GM19324 (cell line): ENCODE measurements around the gene ADH1C.
"Not testable (repeated sequence)": the region's sequence is repeated elsewhere in the genome, so short reads cannot be mapped to it uniquely, and the experiment has no call there.

Experiments used
- ATAC-seq: cut with Tn5 transposase; IDR thresholded peaks from one replicate; pipeline ENCODE4 v1.9.1; 2021; ENCODE audit warnings: mild to moderate bottlenecking, moderate library complexity; ENCODE audit not compliant: unreplicated experiment, low FRiP score

ADH1C gene

DNA sequence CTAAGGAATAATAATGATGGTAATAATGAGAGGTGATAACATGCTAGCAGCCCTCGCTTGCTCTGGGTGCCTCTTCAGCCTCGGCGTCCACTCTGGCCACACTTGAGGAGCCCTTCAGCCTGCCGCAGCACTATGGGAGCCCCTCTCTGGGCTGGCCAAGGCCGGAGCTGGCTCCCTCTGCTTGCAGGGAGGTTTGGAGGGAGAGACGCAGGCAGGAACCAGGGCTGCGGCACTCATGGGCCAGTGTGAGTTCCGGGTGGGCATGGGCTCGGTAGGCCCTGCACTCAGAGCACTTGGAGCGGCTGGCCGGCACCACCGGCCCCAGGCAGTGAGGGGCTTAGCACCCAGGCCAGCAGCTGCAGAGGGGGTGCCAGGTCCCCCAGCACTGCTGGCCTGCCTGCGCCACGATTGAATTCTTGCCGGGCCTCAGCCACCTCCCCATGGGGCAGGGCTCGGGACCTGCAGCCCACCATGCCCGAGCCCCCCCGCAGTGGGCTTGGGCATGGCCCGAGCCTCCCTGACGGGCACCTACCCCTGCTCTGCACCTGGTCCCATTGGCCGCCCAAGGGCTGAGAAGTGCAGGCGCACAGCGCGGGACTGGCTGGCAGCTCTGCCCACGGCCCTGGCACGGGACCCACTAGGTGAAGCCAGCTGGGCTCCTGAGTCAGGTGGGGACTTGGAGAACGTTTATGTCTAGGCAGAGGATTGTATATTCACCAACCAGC lies 7.1 kb upstream of the ADH1C start:
- no peak for ATAC-seq

DNA sequence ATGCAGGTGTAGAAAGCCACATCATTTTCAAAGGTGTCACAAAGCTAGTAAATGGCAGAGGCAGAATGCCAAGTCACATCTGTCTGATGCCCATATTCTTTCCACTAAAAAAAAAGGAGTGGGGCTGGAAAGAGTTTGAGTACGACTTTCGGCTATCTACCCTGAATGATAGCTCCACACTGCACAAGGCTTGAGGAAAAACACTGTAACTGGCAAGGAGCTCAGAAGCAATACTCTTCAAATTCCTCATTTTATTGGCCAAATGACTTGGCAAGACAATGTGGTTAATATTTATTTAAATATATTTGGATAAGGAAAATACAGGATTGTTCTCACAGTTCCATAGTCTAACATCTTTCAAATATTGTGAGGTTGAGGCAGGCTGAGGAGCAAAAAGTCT lies 5.4 kb upstream of the ADH1C start:
- ATAC-seq = no peak

DNA sequence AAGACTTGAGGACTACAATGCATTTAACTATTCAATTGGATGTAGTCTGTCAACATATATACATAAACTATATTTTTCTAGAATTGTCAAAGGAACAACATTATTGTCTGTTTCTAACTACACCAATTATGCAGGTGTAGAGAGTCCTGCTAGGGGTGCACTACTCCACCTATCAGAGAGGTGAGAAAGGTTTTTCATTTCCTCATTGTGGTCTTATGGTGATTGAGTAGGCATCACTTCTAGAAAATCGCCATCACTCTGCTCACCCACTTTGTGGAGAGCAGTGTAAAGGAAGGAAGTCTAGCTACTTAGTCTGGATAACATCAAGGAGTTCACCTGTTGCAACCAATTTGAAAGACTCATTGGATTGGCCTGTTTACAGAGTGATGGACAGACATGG lies 4.4 kb upstream of the ADH1C start:
- peak; percentile 87 for ATAC-seq

DNA sequence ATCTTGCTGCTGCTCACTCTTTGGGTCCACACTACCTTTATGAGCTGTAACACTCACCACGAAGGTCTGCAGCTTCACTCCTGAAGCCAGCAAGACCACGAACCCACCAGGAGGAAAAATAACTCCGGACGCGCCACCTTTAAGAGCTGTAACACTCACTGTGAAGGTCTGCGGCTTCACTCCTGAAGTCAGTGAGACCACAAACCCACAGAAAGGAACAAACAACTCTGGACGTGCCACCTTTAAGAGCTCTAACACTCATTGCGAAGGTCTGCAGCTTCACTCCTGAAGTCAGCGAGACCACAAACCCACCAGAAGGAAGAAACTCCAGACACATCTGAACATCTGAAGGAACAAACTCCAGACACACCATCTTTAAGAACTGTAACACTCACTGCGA lies 3.6 kb upstream of the ADH1C start:
- ATAC-seq = not testable (repeated sequence)

DNA sequence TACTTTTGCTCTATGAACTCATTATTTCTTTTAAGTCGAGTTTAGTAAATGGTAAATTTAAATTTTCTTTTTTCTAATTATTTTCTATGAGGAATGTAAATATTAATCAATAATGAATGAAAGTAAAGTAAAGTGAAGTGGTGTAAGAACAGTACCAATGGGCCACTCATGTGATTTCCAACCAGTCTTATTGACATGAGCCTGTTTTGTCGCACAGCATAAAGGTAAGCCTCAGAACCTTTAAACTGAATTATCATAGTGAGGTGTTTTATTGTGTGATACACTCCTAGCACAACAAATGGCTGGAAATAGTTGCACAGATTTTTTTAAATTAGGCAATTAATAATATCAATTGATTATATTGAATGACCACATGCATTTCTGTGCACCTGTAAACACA lies 1.1 kb downstream of the ADH1C start:
- ATAC-seq = no peak

DNA sequence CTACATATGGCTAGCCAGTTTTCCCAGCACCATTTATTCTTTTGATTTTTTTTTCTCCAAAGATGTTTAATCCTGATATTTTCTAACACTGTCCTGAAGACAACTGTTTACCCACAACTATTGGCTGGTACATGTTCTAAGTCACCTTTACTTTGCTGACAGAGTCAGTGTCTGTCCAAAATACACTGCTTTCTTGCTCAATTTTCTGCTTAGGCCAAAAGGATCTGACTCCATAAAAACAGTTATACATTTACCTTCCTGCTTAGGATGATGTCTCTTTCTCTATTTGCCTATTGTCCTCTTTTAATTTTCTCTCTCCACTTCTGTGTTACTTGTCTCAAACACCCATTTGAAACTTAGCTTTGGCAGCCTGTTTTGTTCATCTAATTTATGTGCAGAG lies 3.2 kb downstream of the ADH1C start:
- no peak for ATAC-seq

DNA sequence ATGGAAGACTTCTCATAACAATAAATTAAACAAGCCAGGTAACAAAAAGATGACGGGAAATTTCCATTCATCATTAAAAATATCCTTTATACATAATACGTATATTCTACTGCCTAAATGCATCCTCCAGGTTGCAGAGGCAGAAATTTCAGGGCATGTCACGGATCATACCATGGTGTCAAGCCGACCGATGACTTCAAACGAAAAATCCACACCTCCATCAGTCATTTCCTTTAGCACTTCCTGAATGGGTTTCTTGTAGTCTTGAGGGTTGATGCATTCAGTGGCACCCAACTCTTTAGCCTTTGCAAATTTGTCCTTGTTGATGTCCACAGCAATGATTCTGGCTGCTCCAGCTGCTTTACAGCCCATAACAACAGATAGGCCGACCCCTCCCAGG lies 9.9 kb downstream of the ADH1C start:
- not testable (repeated sequence) for ATAC-seq

DNA sequence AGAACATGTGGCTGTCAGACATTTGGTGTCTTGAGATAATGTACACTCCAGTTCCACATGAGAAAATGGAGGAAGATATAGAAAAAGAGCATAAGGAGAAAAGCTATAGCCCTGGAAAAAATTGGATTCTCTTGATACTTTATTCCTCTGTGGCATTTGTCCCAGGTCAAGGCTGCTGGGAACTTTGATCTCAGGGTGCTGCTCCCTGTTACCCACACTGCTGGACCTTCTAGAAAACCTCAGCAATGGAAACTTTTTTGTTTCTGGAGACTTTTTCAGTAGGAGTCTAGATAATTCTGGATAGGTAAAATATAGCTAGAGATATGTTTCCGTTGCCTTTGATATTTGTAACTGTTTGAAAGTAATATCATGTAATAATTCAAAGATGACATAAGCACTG lies 11.1 kb downstream of the ADH1C start:
- no peak for ATAC-seq

DNA sequence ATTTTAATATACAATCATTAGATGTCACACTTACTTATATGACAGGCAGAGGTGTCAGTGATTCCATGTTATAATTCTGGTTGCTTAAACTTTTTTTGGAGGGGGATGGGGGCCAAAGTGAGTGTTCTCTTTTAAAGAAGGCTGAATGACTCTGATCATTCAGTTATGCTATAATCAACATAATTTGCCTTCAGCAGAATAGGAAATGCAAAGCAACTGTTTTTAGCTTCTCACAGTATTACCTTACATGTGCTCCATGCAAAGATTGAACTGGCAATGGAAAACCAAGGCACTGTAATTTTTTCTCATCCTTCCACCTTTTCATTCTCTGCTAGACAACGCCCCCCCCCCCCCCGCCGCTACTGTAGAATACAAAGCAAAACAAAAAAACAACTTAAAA lies 13.4 kb downstream of the ADH1C start:
- ATAC-seq = no peak

DNA sequence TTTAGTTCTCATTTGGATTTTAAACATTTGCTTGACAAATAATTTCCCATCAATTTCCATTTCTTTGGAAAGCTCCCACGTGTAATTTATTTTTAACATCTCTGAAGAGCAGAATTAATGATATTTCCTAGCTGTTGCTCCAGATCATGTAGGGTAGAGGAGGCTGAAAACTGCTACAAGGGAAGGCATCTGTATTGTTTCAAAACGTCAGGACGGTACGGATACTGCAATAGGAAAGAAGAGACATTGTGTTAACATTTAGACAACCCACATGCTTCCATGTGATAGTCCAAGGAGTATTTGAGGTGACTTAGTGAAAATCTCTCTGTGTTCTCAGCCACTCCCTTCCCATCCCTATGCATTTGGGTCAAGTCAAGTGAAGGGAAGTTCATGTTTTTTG lies 16.0 kb downstream of the ADH1C start:
- ATAC-seq = no peak

DNA sequence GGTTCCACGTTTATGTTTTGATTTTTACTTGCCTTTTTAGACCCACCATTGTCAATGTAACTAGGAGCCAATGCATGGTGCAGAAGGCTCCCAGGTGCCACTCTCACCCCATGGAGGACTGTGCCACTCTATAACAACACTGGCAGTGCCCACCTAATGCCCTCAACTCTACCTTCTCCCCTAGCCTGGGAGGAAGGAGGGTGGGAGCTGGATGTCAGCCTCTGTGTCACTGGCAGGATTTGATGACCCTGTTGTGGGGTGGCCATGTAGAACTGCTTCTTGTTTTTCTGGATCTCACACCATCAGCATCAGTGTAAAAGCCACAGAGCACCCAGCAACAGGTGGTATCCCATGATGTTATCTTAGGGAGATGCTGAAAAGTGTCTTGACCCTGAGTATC lies 17.7 kb downstream of the ADH1C start:
- ATAC-seq = no peak

DNA sequence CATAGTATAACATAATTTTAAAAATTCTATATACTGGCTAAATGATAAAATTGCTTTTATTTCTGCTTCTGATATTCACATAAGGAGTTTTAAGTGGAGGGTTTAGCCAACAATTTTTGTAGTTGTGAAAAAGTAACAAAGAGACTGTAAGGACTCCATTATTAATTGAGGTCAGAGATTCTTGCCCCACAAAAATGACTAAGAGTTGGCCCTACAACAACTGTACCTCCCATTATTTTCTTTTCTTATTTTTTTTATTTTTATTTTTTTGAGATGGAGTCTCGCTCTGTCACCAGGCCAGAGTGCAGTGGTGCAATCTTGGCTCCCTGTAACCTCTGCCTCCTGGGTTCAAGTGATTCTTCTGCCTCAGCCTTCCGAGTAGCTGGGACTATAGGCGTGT lies 21.9 kb downstream of the ADH1C start:
- no peak for ATAC-seq

DNA sequence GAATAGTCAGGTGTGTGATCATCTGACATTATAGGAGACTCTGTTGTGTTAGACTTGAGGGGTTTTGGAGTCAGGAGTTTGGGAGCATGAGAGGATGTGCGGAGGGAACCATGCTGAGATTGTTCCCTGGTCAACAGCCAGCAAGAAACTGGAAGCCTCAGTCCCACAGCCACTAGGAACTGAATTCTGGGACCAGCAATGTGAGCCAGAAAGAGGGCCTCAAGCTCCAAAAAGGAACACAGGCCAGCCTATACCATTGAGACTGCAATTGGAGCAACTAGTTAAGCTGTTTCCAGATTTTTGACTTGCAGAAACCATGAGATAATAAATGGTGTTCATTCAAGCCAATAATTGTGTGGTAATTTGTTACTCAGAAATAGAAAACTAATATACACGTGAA lies 22.7 kb downstream of the ADH1C start:
- ATAC-seq = no peak

DNA sequence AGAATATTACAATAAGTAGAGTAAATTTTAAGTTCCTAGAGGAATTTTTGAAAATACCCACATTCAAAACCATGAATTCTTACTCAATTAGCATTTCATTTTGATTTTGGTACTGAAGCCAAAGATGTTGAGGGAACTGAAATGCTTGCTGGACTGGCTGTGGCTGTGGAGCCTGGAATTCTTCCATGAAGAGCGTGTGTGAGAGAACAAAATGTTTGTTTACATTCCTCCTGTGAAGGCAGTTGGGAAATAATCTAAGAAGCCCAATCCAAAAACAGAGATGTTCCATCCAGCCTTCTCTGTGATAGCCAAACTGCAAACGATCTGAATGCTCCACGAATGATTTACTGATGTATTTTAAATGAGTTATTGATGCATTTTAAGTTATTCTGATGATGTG lies 27.6 kb downstream of the ADH1C start:
- no peak for ATAC-seq

DNA sequence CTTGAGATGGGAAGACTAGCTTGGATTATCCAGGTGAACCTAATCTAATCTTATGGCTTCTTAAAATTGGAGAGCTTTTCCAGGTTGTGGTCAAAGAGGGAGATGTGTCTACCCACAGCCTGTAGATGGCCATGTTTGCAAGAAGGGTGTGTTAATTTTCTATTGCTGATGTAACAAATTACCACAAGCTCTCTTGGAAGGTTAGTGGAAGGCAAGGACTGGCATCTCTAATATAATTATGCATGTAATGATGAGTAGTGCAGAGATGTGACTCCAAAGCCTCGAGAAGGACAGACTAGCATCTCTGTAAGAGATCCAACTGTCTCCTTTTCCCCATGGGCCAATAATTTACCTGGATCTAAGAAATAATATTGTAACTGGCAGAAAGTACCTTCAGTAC lies 28.2 kb downstream of the ADH1C start:
- no peak for ATAC-seq

DNA sequence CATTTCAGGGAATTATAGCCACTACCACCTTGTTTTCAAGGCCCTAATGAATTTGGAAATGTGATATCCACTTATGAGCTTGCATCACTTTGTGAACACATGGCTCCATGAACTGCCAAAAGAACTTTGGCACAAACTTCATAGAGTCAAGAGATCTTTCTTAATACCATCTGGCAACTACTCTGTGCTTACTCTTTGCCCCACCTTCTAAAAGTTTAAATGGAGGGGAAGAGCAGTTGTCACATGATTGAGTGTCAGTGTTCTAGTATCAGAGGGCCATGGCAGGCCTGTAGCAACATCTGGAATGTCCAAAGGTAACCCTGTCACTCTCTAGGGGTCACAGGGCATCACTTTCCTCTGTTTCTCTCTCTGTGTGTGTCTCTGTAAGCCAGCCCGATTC lies 28.8 kb downstream of the ADH1C start:
- ATAC-seq = no peak

DNA sequence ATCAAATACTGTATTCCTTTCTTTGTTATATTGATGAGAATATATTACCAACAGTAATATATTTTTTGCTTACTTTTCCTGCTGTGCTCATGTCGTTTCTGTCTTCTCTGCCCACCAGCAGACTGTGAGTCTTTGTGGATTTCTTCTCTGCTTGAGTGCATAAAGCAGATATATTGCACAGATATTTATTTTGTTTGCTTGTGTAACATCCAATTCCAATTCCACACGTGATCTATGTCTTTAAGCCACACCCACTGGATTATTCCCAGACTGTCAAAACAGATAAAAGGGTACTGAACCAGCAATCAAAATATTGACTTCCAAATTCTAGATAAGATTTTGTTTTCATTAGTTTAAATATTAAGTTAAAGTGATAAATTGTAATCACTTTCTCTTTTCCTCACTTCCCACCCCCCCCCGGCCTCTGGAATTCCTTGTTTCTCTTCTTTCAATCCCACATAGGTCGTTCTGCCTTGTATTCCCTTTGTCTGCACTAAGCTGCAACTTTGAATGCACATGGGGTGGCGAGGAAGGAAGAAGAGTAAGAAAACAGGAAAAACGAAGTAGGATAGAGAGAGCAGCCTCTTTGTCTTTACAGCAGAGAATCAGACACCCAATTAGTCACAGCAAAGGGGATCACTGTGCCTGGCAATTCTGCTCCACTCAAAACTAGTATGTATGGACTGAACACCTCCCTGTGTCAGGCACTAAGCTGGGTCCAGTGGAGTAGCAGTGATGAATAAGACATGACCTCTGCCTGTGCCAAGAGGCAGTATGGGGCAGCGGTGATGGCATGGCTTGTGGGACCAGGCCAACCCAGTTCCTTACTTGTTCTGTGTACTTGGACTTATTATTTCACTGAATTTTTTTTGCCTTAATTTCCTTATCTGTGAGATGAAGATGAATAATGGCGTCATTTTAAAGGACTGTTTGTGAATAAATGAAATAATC lies 31.0 kb downstream of the ADH1C start, which contains the start of gene ADH1B:
Gene ADH1B (minus strand): TSS at position 161 of the 951 bp plus-strand sequence. CDS start 70 bp downstream, at position 91.
- no peak for ATAC-seq

DNA sequence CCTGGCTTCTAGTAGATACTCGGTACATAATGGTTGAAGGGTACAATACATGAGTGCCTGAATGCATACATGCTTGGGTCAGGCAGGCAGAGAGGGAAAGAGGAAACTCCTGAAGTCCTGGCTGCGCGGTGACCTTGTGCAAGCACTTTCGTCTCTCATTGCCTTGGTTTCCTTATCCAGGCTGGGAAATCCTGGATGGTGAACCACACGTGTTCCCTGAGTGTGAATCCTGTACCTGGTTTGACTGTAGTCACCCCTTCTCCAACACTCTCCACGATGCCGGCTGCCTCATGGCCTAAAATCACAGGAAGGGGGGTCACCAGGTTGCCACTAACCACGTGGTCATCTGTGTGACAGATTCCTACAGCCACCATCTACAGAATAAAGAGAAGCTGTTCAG lies 34.7 kb downstream of the ADH1C start:
- ATAC-seq = not testable (repeated sequence)

DNA sequence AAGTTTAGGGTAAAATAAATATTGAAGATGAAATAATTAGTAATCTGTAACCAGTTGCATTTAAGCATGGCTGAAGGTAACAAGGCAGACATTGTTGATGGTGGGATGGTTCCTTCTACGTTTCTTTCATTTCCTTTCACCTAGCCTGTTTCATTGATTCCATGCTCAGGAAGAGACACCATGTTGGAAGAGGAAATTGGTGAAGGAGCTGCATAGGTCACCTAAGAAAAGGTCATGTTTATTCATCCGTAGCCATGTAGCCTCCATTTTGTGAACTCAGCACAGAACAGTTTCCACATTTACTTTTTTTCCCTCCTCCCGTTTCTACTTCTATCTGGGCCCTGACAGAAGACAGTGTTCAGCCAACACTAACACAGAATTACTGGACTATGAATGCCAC lies 35.2 kb downstream of the ADH1C start:
- no peak for ATAC-seq

DNA sequence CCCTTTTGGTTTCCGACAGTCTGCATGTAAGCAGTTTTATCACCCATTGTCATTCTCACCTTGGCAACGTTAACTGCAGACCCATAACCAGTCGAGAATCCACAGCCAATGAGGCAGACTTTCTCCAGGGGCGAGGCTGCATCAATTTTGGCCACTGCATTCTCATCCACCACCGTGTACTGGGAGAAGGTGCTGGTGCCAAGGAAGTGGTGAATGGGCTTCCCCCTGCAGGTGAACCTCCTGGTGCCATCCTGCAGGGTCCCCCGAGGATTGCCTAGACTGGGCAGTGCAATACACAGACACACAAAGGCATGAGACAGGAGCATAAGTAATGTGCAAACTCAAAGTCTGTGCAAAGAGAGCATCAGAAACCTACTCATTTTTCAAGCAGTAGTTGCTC lies 36.7 kb downstream of the ADH1C start:
- no peak for ATAC-seq

DNA sequence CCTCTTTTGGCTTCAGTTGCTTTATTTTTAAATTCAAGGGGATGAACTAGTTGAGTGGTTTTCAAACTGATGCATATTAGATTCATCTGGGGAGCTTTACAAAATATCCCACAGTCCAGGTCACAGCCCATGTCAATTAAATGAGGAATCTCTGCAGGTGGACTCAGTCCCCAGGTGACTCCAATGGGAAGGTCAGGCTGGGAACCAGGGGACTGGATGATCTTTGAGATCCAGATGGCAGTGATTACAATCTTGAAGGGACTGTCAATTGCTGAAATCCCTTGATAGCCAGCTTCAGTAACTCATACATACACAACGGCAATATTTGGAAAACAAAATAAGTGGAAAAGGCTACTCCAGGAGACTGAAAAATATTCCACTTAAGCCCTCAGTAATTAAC lies 38.3 kb downstream of the ADH1C start:
- no peak for ATAC-seq

DNA sequence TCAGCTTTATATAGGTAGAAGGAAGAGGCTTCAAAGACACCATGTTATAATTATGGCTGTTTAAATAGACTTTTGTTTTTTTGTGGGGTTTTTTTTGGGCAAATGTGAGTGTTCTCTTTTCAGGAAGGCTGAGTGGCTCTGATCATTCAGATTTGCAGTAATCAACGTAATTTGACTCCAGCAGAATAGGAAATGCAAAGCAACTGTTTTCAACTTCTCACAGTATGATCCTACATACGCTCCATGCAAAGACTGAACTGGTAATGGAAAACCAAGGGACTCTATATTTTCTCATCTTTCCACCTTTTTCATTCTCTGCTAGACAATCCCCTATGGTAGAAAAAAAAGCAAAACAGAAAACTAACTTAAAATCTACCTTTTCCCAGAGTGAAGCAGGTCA lies 42.2 kb downstream of the ADH1C start:
- no peak for ATAC-seq
